Suppressor macrophage (primary cell): ENCODE data around the gene SEMA5A.

Experiments used
- DNase-seq, 4 experiments: peaks; one replicate each; pipeline ENCODE4 v3.0.0-alpha.2; 2020 to 2022

SEMA5A gene

GRCh38 chr5:9547122-9547947 lies 1.5 kb upstream of the SEMA5A start:
- DNase-seq = peak in 1 of 4 experiments; percentile 23

DNA sequence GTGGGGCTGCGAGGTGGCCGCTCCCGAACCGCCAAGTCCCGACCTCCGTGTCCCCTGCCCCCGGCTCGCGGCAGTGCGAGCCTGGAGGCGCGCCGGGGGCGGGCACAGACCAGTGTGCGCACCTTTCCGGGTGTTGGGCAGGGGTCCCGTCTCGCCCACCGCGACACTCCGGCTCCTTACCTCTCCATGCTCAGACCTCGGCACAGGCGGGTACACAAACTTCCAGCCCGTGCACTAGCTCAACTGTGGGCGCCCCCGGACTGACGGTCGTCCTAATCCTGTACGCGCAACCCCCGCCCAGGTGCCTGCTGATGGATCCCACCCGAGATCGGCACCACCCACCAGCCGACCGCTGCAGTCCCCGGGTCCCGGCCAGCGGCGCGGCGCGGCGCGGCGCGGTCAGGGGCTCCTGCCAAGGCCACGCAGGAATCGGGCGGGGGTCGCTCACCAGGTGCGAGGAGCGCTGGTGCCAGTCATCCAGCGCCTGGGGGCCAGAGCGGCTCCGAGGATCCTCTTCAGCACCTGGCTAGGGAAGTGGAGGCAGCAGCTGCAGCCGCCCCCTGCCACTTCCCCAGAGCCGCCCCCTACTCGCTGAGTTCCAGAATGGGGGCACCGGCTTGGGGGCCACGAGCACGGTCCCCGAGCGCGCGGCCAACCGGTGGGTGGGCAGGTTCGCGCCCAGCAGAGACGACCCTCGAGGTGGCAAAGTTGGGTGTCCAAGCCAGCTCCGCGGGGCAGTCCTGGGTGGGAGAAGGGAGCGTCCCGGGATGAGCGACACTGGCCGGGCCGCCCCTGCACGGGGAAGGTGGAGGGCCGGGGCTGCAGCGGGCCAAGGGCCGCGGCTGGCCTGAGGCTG lies 511 bp downstream of the SEMA5A start:
- no peak for DNase-seq

- peak; percentile 63 to 85 (median 74) for DNase-seq
Observed at GRCh38 chr5:9544502-9545135, 1.3 kb downstream of the SEMA5A start.

- DNase-seq = no peak
Observed at GRCh38 chr5:9544056-9544455, 1.8 kb downstream of the SEMA5A start.

GRCh38 chr5:9543311-9543920 lies 2.5 kb downstream of the SEMA5A start:
- DNase-seq = no peak

DNA sequence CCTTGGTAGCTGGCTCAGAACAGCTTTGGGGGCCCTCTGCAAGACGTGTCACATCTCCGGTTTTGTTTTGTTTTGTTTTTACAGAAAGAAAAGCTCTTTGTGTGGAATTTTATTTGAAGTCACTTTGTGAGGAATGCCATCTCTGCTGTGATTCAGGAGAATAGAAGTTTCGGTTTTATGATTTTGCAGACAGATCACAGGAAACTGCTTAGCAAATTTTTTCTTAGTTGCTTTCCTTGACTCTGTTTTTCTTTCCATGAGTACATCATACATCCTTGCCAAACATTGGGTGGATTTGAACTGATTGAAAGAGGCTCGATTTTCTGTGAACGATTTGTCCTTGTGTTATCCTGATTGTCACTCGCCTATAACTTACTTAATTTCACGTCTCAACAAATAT lies 5.1 kb downstream of the SEMA5A start:
- DNase-seq = no peak

- no peak for DNase-seq
Observed at GRCh38 chr5:9538504-9538903, 7.4 kb downstream of the SEMA5A start.

DNA sequence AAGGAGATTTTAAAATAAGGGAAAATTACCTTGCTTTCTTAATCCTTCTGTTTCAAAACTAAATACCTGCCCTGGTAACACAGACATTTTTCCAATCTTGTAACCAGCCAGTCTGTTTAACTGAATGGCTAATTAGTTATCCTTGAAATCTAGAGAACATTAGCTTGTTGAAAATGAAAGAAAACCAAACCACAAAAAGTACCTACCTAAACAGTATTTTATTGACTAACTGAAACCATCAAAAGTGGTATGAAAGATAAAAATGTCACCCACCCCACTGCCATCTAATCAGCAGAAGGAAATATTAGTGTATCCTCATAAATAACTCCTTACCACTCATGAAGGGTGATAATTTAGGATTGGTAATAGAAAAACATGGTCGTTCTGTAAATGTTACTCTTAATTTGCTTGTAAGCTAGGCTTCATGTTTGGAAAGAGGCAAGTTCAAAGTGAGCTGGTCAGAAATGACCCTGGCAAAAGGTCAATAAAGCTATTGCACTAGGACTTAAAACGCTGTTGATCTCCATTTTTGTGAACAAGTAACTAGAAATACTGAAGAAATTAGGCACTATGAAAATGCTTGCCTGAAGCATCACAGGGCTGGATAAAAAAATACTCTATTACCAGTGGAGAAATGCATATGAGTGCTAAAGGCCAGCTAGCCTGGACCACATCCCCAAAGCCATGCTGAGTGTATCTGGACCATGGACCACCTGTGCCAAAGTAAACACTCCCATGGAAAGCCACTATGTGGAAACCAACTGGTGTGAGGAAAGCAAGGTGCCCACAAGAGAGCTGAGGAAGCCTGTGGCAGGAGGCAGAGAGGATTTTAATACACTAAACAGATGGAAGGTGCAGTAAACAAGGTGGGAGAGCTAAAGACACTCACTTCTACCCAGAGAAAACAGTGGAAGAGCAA lies 8.4 kb downstream of the SEMA5A start:
- DNase-seq = no peak

DNA sequence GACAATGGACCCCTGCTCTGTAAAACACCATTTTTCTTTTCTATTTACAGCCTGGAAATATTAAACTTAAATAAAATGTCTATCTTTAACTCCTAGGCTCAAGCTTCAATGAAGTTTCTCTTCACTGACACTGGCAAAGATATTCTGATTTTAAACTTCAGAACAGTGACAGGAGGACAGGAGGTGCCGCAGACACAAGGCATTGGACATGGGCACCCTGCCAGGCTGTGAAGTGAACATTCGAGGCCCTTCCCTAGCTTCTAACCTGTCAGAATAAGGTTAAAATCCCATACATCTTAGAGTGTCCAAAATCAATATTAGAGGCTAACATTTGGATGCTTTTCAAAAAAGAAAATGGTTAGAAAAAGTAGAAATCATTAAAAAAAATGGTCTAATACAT lies 9.2 kb downstream of the SEMA5A start:
- no peak for DNase-seq

- DNase-seq = no peak
Observed at GRCh38 chr5:9534881-9535517, 10.9 kb downstream of the SEMA5A start.

- no peak for DNase-seq
Observed at GRCh38 chr5:9533562-9534364, 12.1 kb downstream of the SEMA5A start.

- DNase-seq = no peak
Observed at GRCh38 chr5:9533096-9533495, 12.8 kb downstream of the SEMA5A start.

GRCh38 chr5:9529513-9529912 lies 16.4 kb downstream of the SEMA5A start:
- DNase-seq = no peak

- DNase-seq = no peak
Observed at GRCh38 chr5:9529041-9529480, 16.8 kb downstream of the SEMA5A start.

DNA sequence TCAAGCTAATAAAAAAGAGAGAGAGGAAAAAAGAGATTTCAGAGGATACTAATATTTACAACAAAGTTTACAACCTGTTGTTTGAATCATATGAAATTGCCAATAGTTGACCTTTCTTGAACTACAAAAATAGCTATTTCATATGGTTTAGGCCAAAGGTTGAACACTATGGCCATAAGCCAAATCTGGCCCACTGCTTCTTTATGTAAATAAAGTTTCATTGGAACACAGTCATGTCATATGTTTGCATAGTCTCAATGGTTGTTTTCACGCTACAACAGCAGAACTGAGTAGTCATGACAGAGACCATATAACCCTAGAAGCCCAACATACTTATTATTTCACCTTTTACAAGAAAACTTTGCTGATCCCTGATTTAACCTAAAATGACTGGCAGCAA lies 20.9 kb downstream of the SEMA5A start:
- DNase-seq = no peak

- DNase-seq = no peak
Observed at GRCh38 chr5:9523090-9523823, 22.6 kb downstream of the SEMA5A start.

DNA sequence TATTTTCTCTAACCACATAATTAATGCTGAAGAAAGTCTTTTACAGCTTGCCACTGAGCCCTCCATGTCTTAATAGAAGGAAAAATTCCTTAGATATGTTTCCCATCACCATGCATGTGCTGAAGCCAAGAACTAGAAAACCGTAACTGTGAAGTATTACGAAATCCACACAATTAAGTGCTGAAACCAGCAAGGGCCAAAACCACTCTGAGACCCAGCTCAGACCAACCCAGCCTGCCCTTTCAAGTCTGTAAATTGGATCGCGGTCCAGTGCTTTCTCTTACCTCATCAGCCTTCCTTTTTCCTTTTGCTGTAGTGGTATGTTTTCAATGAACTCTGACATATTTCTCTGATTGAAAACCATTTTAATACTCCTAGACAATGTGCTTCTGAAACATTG lies 26.3 kb downstream of the SEMA5A start:
- no peak for DNase-seq

- DNase-seq = no peak
Observed at GRCh38 chr5:9516591-9516990, 29.3 kb downstream of the SEMA5A start.

DNA sequence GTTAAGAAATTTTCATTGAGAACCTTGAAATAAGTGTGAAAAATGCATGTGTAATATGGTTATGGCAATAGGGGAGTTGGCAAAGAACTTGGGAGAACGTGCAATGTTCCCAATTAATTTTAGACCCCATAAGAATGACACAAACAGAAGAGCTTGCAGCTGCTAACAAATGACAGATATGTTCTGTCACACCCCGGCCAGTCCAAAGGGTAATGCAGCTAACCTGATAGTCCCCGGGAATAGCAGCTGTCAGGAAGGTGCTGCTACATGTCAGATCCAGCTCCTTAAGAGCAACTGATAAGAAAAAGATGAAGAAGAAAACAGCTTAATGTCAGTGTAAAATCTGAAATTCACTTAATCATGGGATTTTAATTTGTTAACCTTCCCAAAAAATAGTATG lies 30.4 kb downstream of the SEMA5A start:
- no peak for DNase-seq

- no peak for DNase-seq
Observed at GRCh38 chr5:9514968-9515367, 30.9 kb downstream of the SEMA5A start.
